ENCODE measurements around the gene SRRM3. TPM values are rescaled to one million over a fixed set of nuclear protein-coding genes. Genes with fewer than 3 reads are reported as not detected.

SRRM3 gene
- total RNA-seq, 1 experiment from 2014 or later, result 12.7 TPM

GRCh38 chr7:76267107-76267893 lies 65.6 kb downstream of the SRRM3 start:
- H3K4me2 ChIP-seq (ENCODE audit: low read length), result no peak overlapping the region
- no peak overlapping the region for H3K27ac ChIP-seq (ENCODE audit: low read depth, low read length)
- CTCF ChIA-PET, result no interaction called here
- H3K4me1 ChIP-seq (ENCODE audit: control insufficient read depth in 1 of 2, insufficient read depth in 2 of 2, low read length in 2 of 2), result peaks cover 4 to 8% of the 10 kb centered on the region in 2 experiments; a peak in 3 of 4 replicates
- H3K79me2 ChIP-seq (ENCODE audit: insufficient read depth, low read length), result no peaks in the 10 kb centered on the region
- no peaks in the 10 kb centered on the region for H3K27me3 ChIP-seq (ENCODE audit: insufficient read depth, low read length)
- H2AFZ ChIP-seq (ENCODE audit: low read depth, low read length, poor library complexity, severe bottlenecking), result no peak overlapping the region
- intact Hi-C loops (cut with micrococcal nuclease), result no loop called here
- RAD21 ChIA-PET (ENCODE audit: low non-redundant PET in 1 of 2, low total read pairs in 2 of 2, uncharacterized antibody in 2 of 2, unreplicated experiment in 2 of 2), result no interaction called here
- no peaks in the 10 kb centered on the region for H3K9me3 ChIP-seq (ENCODE audit: control insufficient read depth in 1 of 2, insufficient read depth in 1 of 2, low read depth in 1 of 2, low read length in 2 of 2)
- no TSS peak for BruUV-seq (replicated peaks)
- H4K20me1 ChIP-seq (ENCODE audit: insufficient read depth), result no peaks in the 10 kb centered on the region
- POLR2A ChIA-PET, result no interaction called here
- H3K36me3 ChIP-seq (ENCODE audit: control insufficient read depth in 1 of 2, insufficient read depth in 2 of 2, low read length in 2 of 2), result no peaks in the 10 kb centered on the region
- no peak for TF ChIP-seq EGR1 (IDR thresholded peaks at IDR 0.05; ENCODE audit: low read depth)
- TF ChIP-seq CTCF (IDR thresholded peaks at IDR 0.05 in 2 of 3, conservative IDR thresholded peaks at IDR 0.05 in 1 of 3; ENCODE audit: borderline replicate concordance in 1 of 3, insufficient read depth in 1 of 3, low read depth in 2 of 3, low read length in 2 of 3), result no peak
- TF ChIP-seq CEBPB (IDR thresholded peaks at IDR 0.05; ENCODE audit: low read depth), result no peak
- no peak for TF ChIP-seq JUND (IDR thresholded peaks at IDR 0.05)
- TF ChIP-seq POLR2AphosphoS5 (IDR thresholded peaks at IDR 0.05; ENCODE audit: low read depth, low read length), result no peak
- no peak for TF ChIP-seq REST (IDR thresholded peaks at IDR 0.05; ENCODE audit: low read depth)
- no peak for TF ChIP-seq RAD21 (IDR thresholded peaks at IDR 0.05; ENCODE audit: low read depth)
- TF ChIP-seq ATF3 (IDR thresholded peaks at IDR 0.05), result no peak
- no peak for TF ChIP-seq FOSL1 (IDR thresholded peaks at IDR 0.05; ENCODE audit: low read depth)
- TF ChIP-seq TCF7L2 (IDR thresholded peaks at IDR 0.05; ENCODE audit: borderline replicate concordance, extremely low read depth, insufficient read depth, insufficient read length), result no peak
- TF ChIP-seq ELF1 (IDR thresholded peaks at IDR 0.05; ENCODE audit: borderline replicate concordance, low read depth), result no peak
- no peak for TF ChIP-seq CBX3 (IDR thresholded peaks at IDR 0.05; ENCODE audit: low read depth)
- no peak for TF ChIP-seq POLR2A (IDR thresholded peaks at IDR 0.05; ENCODE audit: borderline replicate concordance, extremely low read depth, insufficient read depth, insufficient read length)
- TF ChIP-seq SIN3A (IDR thresholded peaks at IDR 0.05; ENCODE audit: low read depth), result no peak
- TF ChIP-seq SP1 (IDR thresholded peaks at IDR 0.05; ENCODE audit: low read depth), result no peak
- ATAC-seq, result no peak
- H3K9me2 ChIP-seq (ENCODE audit: insufficient read depth), result no peaks in the 10 kb centered on the region
- H3K4me3 ChIP-seq (replicated peaks in 1 of 2; ENCODE audit: low read depth in 1 of 2, low read length in 2 of 2), result no peak overlapping the region
- no peak for DNase-seq (ENCODE audit: low read depth, low spot score)
- no peak overlapping the region for H3K9ac ChIP-seq (ENCODE audit: low read length)

Data from HCT116 (cell line).